Activated CD8-positive, alpha-beta T cell treated with anti-CD3 and anti-CD28 coated beads for 36 hours (primary cell): ENCODE measurements around the gene CTNNA3. TPM values are rescaled to one million over a fixed set of nuclear protein-coding genes. Genes with fewer than 3 reads are reported as not detected.

Source experiments
- ATAC-seq: fragments of 200-7000 bp; cut with Tn5 transposase; one replicate; pipeline ENCODE4 v1.10.0; 2021; ENCODE audit warnings: mild to moderate bottlenecking, moderate library complexity
- CTCF ChIA-PET: fragments of 350-600 bp; sonication (Branson Sonifier 250); formaldehyde crosslinking; loops from one replicate; lab custom pipeline; 2021; ENCODE audit warnings: antibody characterized with exemption; lab: Charles Lee
- POLR2A ChIA-PET: fragments of 350-600 bp; sonication (Branson Sonifier 250); formaldehyde crosslinking; loops from one replicate; lab custom pipeline; 2021; ENCODE audit warnings: antibody characterized with exemption; lab: Charles Lee
- DNase-seq: peaks from one replicate; pipeline ENCODE4 v3.0.0-alpha.2; 2020
- H3K27ac Mint-ChIP-seq: one replicate; pipeline ENCODE4 v1.8.0; 2021; ENCODE audit warnings: mild to moderate bottlenecking, mixed read lengths
- H3K27me3 Mint-ChIP-seq: one replicate; pipeline ENCODE4 v1.8.0; 2021; ENCODE audit warnings: mixed read lengths
- H3K36me3 Mint-ChIP-seq: one replicate; pipeline ENCODE4 v1.8.0; 2021; ENCODE audit warnings: low read depth, mixed read lengths
- H3K4me1 Mint-ChIP-seq: one replicate; pipeline ENCODE4 v1.8.0; 2021; ENCODE audit warnings: low read depth, mixed read lengths
- H3K4me3 Mint-ChIP-seq: one replicate; pipeline ENCODE4 v1.8.0; 2021; ENCODE audit warnings: mild to moderate bottlenecking, moderate library complexity, mixed read lengths
- H3K9me3 Mint-ChIP-seq: one replicate; pipeline ENCODE4 v1.8.0; 2021; ENCODE audit warnings: mixed read lengths
- intact Hi-C: fragments of 100-400 bp; cut with micrococcal nuclease; formaldehyde crosslinking; loops from one replicate; pipeline ENCODE4 v1.10.0; 2022
- total RNA-seq, 2 experiments: library from RNA; stranded (reverse); gene quantifications; one replicate each; pipeline ENCODE4 v1.2.3, GENCODE V29; 2021
- TF ChIP-seq, protein P1 (sequence below): fragments of 200-600 bp; IDR thresholded peaks from one replicate; pipeline ENCODE4 v1.8.0; 2022; ENCODE audit warnings: antibody characterized with exemption, mild to moderate bottlenecking

CTNNA3 gene
- total RNA-seq, 2 experiments from 2014 or later: not detected

DNA sequence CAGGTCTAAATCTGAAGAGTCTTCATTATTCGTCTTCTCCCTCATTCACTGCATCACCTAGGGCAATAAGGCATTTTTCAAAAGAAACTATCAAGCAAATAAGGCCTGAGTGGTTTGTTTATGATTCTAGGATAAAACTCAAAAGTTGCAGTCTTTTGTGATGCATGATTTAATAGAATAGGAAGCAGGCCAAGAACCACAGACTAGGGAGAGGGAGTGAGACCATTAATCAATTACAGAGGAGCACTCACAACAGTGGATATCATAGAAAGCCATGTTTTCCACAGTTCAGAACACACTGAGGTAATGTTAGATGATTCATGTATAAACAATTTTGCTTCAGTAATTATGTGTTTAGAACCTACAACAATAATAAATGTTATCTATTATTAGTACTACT lies 858.0 kb downstream of the CTNNA3 start:
- peaks cover 2% of the 10 kb centered on the region for H3K9me3 Mint-ChIP-seq
- H3K27ac Mint-ChIP-seq: no peak overlapping the region
- no peak for DNase-seq
- H3K4me3 Mint-ChIP-seq: no peak overlapping the region
- CTCF ChIA-PET: no interaction called here
- no peaks in the 10 kb centered on the region for H3K4me1 Mint-ChIP-seq
- TF ChIP-seq, protein P1, sequence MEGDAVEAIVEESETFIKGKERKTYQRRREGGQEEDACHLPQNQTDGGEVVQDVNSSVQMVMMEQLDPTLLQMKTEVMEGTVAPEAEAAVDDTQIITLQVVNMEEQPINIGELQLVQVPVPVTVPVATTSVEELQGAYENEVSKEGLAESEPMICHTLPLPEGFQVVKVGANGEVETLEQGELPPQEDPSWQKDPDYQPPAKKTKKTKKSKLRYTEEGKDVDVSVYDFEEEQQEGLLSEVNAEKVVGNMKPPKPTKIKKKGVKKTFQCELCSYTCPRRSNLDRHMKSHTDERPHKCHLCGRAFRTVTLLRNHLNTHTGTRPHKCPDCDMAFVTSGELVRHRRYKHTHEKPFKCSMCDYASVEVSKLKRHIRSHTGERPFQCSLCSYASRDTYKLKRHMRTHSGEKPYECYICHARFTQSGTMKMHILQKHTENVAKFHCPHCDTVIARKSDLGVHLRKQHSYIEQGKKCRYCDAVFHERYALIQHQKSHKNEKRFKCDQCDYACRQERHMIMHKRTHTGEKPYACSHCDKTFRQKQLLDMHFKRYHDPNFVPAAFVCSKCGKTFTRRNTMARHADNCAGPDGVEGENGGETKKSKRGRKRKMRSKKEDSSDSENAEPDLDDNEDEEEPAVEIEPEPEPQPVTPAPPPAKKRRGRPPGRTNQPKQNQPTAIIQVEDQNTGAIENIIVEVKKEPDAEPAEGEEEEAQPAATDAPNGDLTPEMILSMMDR: no peak
- intact Hi-C loops: no loop called here
- no peak for ATAC-seq
- POLR2A ChIA-PET: no interaction called here
- no peaks in the 10 kb centered on the region for H3K36me3 Mint-ChIP-seq
- no peaks in the 10 kb centered on the region for H3K27me3 Mint-ChIP-seq

DNA sequence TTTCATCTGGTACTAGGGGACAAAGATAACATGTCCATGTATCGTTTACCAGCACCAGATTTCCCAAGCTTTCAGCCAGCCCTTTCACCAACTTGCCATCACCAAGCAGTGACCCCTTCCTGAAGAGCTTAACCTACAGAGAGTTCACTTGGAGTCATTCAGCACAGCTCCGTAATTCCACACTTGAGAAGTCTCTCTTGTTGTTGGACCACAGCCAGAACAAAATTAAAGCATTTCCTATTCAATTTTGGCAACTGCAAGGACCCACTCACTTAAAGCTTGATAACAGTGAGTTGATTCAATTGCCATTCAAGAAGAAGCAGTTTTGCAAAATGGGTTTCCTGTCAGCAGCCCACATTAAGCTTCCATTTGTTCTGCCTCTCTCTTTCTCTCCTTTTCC lies 858.7 kb downstream of the CTNNA3 start:
- DNase-seq: no peak
- Mint-ChIP-seq H3K27me3 (no peaks in the 10 kb centered on the region), H3K4me1 (no peaks in the 10 kb centered on the region), H3K9me3 (peaks cover 2% of the 10 kb centered on the region), H3K4me3 (no peak overlapping the region), H3K36me3 (no peaks in the 10 kb centered on the region), H3K27ac (no peak overlapping the region)
- ChIA-PET CTCF (no interaction called here), POLR2A (no interaction called here)
- TF ChIP-seq, protein P1: no peak
- intact Hi-C loops: no loop called here
- no peak for ATAC-seq

DNA sequence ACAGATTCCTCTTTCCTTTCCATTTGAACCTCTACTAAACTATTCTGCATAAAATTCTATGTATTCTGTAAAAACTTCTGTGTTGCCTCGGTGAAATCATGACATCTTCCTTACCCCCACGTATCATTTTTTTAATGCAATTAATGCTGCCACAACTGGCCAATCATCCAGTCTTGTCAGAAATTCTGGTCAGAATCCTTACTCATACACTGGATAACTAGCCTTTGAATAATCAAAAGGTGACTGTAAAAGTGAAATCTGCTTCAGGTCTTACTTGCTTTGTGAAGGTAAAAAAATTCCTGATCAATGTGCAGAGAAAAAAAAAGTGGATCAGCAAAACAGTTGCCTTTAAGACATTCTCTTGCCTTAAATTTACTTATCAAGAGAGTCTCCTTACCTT lies 859.2 kb downstream of the CTNNA3 start:
- Mint-ChIP-seq H3K36me3 (no peaks in the 10 kb centered on the region), H3K27me3 (no peaks in the 10 kb centered on the region), H3K27ac (no peak overlapping the region), H3K4me3 (no peak overlapping the region), H3K9me3 (peaks cover 2% of the 10 kb centered on the region), H3K4me1 (no peaks in the 10 kb centered on the region)
- TF ChIP-seq, protein P1: no peak
- DNase-seq: no peak
- no peak for ATAC-seq
- ChIA-PET POLR2A (no interaction called here), CTCF (no interaction called here)
- intact Hi-C loops: no loop called here

DNA sequence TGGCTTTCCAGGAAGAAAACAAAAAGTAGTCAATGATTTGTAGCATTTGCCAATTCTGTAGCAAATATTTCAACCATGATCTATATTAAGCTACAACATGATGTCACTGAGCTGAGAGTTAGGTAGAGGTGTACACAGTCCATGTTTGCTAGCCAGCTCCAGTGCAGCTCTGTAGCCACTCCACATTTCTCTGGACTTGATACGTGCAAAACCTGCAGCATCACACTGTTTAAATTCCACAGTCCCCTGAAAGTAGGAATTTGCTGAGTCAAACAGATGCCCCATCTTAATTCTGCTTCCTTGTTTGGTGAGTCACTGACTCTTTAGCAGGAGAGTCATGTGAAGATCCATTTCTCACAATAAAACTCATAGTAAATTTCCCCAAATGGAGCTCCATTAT lies 859.9 kb downstream of the CTNNA3 start:
- H3K27me3 Mint-ChIP-seq: no peaks in the 10 kb centered on the region

DNA sequence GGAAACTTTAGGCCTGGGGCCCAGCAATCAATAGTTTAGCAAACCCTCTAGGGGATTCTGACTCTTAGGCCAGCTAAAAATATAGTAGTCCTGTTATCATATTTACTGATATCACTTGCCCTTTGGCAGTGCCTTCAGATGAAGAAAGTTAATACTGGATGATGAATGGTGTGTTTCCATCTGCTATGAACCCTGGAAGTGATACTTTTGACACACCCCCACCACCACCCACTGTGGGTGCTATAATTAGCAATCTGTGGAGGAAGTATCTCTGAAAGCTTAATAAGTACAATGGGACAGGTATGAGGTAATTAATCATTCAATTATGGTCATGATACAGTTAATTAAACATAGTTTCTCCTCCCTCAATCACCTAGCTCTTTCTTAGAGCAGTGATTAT lies 860.6 kb downstream of the CTNNA3 start:
- H3K36me3 Mint-ChIP-seq: no peaks in the 10 kb centered on the region
- TF ChIP-seq, protein P1: no peak
- no peak overlapping the region for H3K4me3 Mint-ChIP-seq

More for the DNA sequence above, 859.9 kb downstream of the CTNNA3 start:
- intact Hi-C loops: no loop called here
- POLR2A ChIA-PET: no interaction called here
- Mint-ChIP-seq H3K36me3 (no peaks in the 10 kb centered on the region), H3K4me3 (no peak overlapping the region), H3K4me1 (no peaks in the 10 kb centered on the region), H3K27ac (no peak overlapping the region), H3K9me3 (peaks cover 2% of the 10 kb centered on the region)
- ATAC-seq (no peak), DNase-seq (no peak)
- TF ChIP-seq, protein P1: no peak
- CTCF ChIA-PET: no interaction called here

More for the DNA sequence above, 860.6 kb downstream of the CTNNA3 start:
- Mint-ChIP-seq H3K27ac (no peak overlapping the region), H3K4me1 (no peaks in the 10 kb centered on the region), H3K9me3 (peaks cover 2% of the 10 kb centered on the region), H3K27me3 (no peaks in the 10 kb centered on the region)
- CTCF ChIA-PET: no interaction called here
- intact Hi-C loops: no loop called here
- ATAC-seq (no peak), DNase-seq (no peak)
- POLR2A ChIA-PET: no interaction called here
